ENCODE data around the gene TRIP13. TPM values are rescaled to one million over a fixed set of nuclear protein-coding genes. Genes with fewer than 3 reads are reported as not detected.

The TRIP13 gene
- total and polyA plus RNA-seq, 9 of the 15 experiments (the other 6 are each of a cell fraction or from before 2014, with no cell fraction given), result 24.1 to 116 (median 53.2) TPM

DNA sequence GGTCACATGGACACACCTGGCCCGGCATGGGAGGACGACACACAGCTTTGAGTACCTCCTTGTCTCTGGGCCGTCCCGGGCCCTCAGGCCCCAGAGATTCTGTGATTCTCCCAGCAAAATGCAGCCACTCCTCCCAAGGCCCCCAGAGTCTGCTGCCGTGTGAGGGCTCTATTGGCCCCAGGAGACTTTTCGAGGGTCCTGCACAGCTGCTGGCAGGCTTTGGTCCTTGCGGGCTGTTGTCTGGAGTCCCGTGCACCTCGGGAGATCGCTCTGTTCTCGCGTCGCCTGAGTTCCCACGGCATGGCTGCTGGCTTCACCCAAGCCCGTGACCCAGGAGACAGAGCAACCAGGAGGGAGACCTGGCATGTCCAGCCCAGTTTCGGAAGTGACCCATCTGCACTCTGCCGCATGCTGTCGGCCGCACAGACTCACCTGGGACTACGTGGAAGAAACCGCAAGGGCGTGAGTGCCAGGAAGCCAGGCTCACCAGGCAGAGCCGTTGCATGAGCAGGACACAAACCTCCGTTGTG is 69.1 kb downstream of the TRIP13 start:
- FAIRE-seq (no peak), ATAC-seq (no peak), DNase-seq (ENCODE audit: extremely low read depth in 1 of 4, low spot score in 3 of 4) (no peak)
- 53% methylated on average over 23 of the region's 24 CpGs for WGBS (ENCODE audit: insufficient coverage, low coverage, missing lambda C conversion rate)
- ChIA-PET POLR2A (interaction anchor here (0.6 kb wide), 3 partner anchors 38 to 503 kb away, joined by 3 read pairs; no protein-coding TSS in a partner anchor), CTCF (ENCODE audit: low intra/inter-chr PET ratio) (no interaction called here)
- Histone ChIP-seq H3K4me3 (no peak overlapping the region), H3K9ac (ENCODE audit: insufficient read depth in 1 of 2, low read depth in 2 of 2, low read length in 2 of 2) (no peak overlapping the region; a peak in 1 of 4 replicates), H3K4me2 (ENCODE audit: insufficient read depth, low read length) (no peak overlapping the region), H3K36me3 (ENCODE audit: control insufficient read depth, insufficient read depth, low read length) (no peaks in the 10 kb centered on the region), H2AFZ (ENCODE audit: low read depth, low read length) (no peak overlapping the region), H4K20me1 (replicated peaks; ENCODE audit: control insufficient read depth, insufficient read depth, low read length) (peaks cover 19% of the 10 kb centered on the region), H3K9me1 (ENCODE audit: control insufficient read depth, insufficient read depth, low read length) (no peaks in the 10 kb centered on the region), H3K9me3 (replicated peaks; ENCODE audit: control insufficient read depth, insufficient read depth, low read depth, low read length) (no peaks in the 10 kb centered on the region), H3K27me3 (ENCODE audit: control insufficient read depth in 2 of 2, insufficient read depth in 2 of 2, low read length in 2 of 2) (peaks cover 27 to 71% of the 10 kb centered on the region in 2 experiments; a peak in 4 of 5 replicates), H3K4me1 (replicated peaks in 1 of 2; ENCODE audit: control insufficient read depth in 2 of 2, insufficient read depth in 2 of 2, low read length in 2 of 2) (peaks cover 18 to 78% of the 10 kb centered on the region in 2 experiments), H3K79me2 (ENCODE audit: control insufficient read depth, insufficient read depth, low read length) (no peaks in the 10 kb centered on the region), H3K27ac (ENCODE audit: extremely low read depth, low read depth, low read length) (no peak overlapping the region)
- no peak for TF ChIP-seq XRCC3 (IDR thresholded peaks at IDR 0.05)
- intact Hi-C loops (cut with micrococcal nuclease) (no loop called here), in situ Hi-C loops (cut with MboI) (no loop called here)
- no TSS peak for BruUV-seq (replicated peaks)

DNA sequence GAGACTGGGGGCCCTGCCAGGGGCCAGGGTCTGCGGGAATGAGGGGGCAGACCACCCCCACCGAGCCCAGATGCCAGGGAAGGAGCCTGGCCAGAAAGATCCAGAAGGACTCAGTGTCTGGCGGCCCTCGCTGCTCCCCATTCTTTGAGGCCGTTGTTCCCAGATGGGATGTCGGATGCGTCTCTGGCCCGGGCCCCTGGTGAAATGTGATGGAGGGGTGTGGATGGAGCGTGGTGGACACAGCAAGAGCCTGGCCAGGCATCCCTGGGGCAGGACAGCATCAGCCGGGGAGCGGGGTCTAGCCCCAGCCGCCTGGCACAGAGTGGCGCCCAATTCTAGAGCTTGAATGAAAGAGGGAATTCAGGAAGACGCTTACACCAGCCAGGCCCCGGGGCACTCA is 69.7 kb downstream of the TRIP13 start:
- no TSS peak for BruUV-seq (replicated peaks)
- WGBS (ENCODE audit: insufficient coverage, low coverage, missing lambda C conversion rate), result 69% methylated on average over 15 of the region's 15 CpGs
- H3K4me3 ChIP-seq, result no peak overlapping the region
- H3K27ac ChIP-seq (ENCODE audit: extremely low read depth, low read depth, low read length), result no peak overlapping the region
- DNase-seq (ENCODE audit: extremely low read depth in 1 of 4, low spot score in 3 of 4), result no peak
- H4K20me1 ChIP-seq (replicated peaks; ENCODE audit: control insufficient read depth, insufficient read depth, low read length), result peaks cover 15% of the 10 kb centered on the region
- no peak for FAIRE-seq
- ChIA-PET CTCF (ENCODE audit: low intra/inter-chr PET ratio) (no interaction called here), POLR2A (no interaction called here)
- H3K4me1 ChIP-seq (replicated peaks in 1 of 2; ENCODE audit: control insufficient read depth in 2 of 2, insufficient read depth in 2 of 2, low read length in 2 of 2), result peaks cover 18 to 74% of the 10 kb centered on the region in 2 experiments
- H3K9me3 ChIP-seq (replicated peaks; ENCODE audit: control insufficient read depth, insufficient read depth, low read depth, low read length), result no peaks in the 10 kb centered on the region
- intact Hi-C loops (cut with micrococcal nuclease), result no loop called here
- H3K27me3 ChIP-seq (ENCODE audit: control insufficient read depth in 2 of 2, insufficient read depth in 2 of 2, low read length in 2 of 2), result peaks cover 25 to 70% of the 10 kb centered on the region in 2 experiments; a peak in 4 of 5 replicates
- H3K79me2 ChIP-seq (ENCODE audit: control insufficient read depth, insufficient read depth, low read length), result no peaks in the 10 kb centered on the region
- no peak for ATAC-seq
- H3K36me3 ChIP-seq (ENCODE audit: control insufficient read depth, insufficient read depth, low read length), result no peaks in the 10 kb centered on the region
- no peak overlapping the region for H3K4me2 ChIP-seq (ENCODE audit: insufficient read depth, low read length)
- no peak overlapping the region for H3K9ac ChIP-seq (ENCODE audit: insufficient read depth in 1 of 2, low read depth in 2 of 2, low read length in 2 of 2)
- in situ Hi-C loops (cut with MboI), result no loop called here
- no peaks in the 10 kb centered on the region for H3K9me1 ChIP-seq (ENCODE audit: control insufficient read depth, insufficient read depth, low read length)
- H2AFZ ChIP-seq (ENCODE audit: low read depth, low read length), result no peak overlapping the region
- TF ChIP-seq SIRT6 (IDR thresholded peaks at IDR 0.05; ENCODE audit: low read depth, low read length) (no peak), ERF (CRISPR knock-in tag; IDR thresholded peaks at IDR 0.05) (no peak), MCM3 (IDR thresholded peaks at IDR 0.05) (no peak), ETV5 (CRISPR knock-in tag; IDR thresholded peaks at IDR 0.05; ENCODE audit: low read depth) (no peak), NCOA1 (IDR thresholded peaks at IDR 0.05; ENCODE audit: low read depth) (no peak), ZNF76 (CRISPR knock-in tag; IDR thresholded peaks at IDR 0.05; ENCODE audit: borderline replicate concordance) (no peak), ZNF764 (CRISPR knock-in tag; IDR thresholded peaks at IDR 0.05; ENCODE audit: low read depth) (no peak), TCFL5 (CRISPR knock-in tag; conservative IDR thresholded peaks at IDR 0.05) (no peak), ZNF174 (CRISPR knock-in tag; IDR thresholded peaks at IDR 0.05) (no peak)
- TF ChIP-seq, protein P1, sequence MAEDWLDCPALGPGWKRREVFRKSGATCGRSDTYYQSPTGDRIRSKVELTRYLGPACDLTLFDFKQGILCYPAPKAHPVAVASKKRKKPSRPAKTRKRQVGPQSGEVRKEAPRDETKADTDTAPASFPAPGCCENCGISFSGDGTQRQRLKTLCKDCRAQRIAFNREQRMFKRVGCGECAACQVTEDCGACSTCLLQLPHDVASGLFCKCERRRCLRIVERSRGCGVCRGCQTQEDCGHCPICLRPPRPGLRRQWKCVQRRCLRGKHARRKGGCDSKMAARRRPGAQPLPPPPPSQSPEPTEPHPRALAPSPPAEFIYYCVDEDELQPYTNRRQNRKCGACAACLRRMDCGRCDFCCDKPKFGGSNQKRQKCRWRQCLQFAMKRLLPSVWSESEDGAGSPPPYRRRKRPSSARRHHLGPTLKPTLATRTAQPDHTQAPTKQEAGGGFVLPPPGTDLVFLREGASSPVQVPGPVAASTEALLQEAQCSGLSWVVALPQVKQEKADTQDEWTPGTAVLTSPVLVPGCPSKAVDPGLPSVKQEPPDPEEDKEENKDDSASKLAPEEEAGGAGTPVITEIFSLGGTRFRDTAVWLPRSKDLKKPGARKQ (CRISPR knock-in tag; IDR thresholded peaks at IDR 0.05), result no peak
- TF ChIP-seq, protein P2, sequence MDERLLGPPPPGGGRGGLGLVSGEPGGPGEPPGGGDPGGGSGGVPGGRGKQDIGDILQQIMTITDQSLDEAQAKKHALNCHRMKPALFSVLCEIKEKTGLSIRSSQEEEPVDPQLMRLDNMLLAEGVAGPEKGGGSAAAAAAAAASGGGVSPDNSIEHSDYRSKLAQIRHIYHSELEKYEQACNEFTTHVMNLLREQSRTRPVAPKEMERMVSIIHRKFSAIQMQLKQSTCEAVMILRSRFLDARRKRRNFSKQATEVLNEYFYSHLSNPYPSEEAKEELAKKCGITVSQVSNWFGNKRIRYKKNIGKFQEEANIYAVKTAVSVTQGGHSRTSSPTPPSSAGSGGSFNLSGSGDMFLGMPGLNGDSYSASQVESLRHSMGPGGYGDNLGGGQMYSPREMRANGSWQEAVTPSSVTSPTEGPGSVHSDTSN (CRISPR knock-in tag; IDR thresholded peaks at IDR 0.05; ENCODE audit: low read depth), result no peak
- TF ChIP-seq, protein P2 (tag; conservative IDR thresholded peaks at IDR 0.05; ENCODE audit: low read depth), result no peak

Data from K562 (cell line).